NK-92 (cell line): ENCODE data around the gene ZNF467.

Experiments used
- DNase-seq: peaks from one replicate; lab custom pipeline; 2025; ENCODE audit not compliant: unreplicated experiment; lab: John Stamatoyannopoulos, UW

ZNF467 gene

GRCh38 chr7:149773446-149774236, at the start of gene ZNF467:
TSS of gene ZNF467 (minus strand) at chr7:149773588. CDS start at chr7:149771032, 2,556 bp downstream.
- no peak for DNase-seq

DNA sequence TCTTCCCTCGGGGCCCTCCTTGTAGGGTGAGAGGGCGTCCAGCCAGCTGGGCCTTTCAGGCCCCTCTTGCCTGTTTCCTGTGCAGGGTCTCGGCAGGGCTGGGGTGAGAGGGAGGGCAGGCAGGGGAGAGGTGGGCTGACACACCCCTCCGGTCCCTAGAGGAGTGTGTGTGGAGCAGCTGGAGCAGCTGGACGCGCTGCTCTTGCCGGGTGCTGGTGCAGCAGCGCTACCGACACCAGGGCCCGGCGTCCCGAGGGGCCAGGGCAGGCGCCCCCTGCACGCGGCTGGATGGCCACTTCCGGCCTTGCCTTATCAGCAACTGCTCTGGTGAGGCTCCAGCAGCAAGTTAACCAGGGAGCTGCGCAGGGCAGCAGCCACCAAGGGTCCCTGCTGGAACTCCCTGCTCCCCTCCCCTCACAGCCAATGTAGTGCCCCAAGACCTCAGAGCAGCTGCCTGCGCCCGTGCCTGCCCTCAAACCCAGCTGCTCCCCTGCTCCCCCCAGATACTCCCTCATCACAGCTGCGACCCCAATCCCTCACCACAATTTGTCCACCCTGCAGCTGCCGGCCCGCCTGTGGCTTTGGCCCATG, 49.1 kb upstream of the ZNF467 start:
- no peak for DNase-seq

DNA sequence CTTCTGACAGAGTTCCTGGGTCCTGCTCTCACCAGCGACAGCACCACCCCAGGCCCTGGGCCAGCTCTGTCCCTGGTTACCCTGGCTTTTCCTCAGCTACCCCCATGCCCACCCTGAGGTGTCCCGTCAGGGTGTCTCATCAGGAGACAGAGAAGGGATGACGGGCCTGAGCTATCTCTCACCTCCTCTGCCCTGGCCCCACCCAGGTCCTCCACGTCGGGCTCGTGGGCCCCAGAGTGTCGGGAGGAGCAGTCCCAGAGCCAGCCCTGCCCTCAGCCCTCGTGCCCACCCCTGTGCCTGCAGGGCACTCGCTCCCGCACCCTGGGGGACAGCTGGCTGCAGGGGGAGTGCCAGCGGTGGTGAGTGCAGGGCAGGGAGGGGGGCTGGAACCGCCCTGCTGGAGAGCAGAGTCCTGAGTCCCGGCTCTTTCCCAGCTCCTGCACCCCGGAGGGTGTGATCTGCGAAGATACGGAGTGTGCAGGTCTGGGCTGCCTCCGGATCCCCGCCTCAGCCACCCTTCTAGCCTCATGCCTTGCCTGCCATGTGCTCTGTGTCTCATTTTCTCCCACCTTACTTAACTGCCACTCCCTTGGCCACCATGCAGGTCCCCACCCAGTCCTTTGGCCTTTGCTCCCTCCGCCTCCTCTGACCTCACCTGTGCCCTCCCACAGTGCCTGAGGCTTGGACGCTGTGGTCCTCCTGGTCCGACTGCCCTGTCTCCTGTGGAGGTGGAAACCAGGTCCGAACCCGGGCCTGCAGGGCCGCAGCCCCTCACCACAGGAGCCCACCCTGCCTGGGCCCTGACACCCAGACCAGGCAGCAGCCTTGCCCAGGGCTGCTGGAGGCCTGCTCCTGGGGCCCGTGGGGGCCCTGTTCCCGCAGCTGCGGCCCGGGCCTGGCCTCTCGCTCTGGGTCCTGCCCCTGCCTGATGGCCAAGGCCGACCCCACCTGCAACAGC, 48.1 kb upstream of the ZNF467 start:
- no peak for DNase-seq

DNA sequence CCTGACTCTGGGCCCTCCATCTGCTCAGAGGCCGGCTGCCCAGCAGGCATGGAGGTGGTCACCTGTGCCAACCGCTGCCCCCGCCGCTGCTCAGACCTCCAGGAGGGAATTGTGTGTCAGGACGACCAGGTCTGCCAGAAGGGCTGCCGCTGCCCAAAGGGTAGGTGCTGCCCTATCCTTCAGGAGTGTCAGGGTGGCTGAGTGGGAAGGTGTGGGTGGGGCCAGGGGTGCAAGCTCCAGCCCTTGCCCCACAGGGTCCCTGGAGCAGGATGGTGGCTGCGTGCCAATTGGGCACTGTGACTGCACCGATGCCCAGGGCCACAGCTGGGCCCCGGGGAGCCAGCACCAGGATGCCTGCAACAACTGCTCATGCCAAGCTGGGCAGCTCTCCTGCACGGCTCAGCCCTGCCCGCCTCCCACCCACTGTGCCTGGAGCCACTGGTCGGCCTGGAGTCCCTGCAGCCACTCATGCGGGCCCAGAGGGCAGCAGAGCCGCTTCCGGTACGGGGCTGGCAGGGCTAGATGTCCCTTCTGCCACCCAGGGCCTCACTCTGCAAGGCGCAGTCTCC, 47.3 kb upstream of the ZNF467 start:
- DNase-seq, result no peak

- DNase-seq, result no peak
These were observed 46.6 kb upstream of the ZNF467 start for GRCh38 chr7:149819961-149820340.

DNA sequence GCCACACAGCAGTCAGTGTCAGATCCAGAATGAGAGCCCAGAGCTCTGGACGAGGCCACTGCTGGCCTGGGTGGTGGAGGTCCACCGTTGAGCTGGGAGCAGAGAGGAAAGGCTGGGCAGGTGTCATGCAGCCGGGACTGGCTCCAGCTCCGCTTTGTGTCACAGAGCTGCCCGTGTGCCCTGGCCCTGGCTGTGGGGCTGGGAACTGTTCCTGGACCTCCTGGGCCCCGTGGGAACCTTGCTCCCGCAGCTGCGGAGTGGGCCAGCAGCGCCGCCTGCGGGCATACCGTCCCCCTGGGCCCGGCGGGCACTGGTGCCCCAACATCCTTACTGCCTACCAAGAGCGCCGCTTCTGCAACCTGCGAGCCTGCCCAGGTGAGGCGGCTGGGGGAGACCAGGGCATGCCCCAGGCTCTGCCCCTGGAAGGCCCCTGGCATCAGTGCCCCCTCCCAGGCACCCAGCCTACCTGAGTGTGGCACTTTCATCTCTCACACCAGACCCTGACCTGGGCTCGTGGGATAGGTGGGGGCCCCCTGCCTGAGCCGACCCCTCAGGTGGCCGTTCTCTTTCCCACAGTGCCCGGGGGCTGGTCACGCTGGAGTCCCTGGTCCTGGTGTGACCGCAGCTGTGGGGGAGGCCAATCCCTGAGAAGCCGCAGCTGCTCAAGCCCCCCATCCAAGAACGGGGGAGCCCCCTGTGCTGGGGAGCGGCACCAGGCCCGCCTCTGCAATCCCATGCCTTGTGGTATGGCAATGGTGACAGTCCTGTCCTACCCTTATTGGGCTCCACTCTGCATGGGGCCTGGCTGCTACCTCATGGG, 46.0 kb upstream of the ZNF467 start:
- DNase-seq, result no peak

DNA sequence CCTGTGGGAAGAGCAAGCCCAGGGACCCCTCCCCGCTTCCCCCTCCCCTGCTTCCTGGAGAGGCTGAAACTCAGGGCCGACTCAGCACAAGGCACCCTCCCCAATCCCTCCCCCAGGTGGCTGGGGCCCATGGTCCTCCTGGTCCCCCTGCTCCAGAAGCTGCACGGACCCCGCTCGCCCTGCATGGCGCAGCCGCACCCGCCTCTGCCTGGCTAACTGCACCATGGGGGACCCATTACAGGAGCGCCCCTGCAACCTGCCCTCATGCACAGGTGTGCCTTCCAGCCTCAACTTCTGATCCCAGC, 45.1 kb upstream of the ZNF467 start:
- no peak for DNase-seq

DNA sequence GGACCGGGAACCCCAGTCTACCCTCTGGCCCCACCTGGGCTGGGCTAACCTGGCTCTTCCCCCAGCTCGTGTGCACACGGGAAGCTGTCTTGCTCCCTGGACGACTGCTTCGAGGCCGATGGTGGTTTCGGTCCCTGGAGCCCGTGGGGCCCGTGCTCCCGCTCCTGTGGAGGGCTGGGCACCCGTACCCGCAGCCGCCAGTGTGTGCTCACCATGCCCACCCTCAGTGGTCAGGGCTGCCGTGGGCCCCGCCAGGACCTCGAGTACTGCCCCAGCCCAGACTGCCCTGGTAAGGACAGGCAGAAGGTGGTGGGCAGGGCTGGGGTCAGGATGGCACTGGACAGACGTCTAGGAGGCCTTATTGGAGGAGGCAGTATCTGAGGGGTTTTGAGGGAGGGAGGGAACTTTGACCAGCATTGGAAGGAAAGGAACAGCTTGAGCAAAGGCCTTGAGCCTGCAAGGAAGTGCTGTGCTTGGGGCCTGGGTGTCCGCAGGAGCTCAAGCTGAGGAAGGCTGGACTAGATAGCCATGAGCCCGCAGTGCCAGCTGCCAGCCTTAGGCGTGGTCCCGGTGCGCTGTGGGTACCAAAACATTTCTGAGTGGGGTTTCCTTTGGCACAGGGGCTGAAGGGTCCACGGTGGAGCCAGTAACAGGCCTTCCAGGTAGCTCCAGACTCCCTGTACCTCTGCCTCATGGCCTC, 44.6 kb upstream of the ZNF467 start:
- no peak for DNase-seq

- no peak for DNase-seq
These were observed 43.9 kb upstream of the ZNF467 start for GRCh38 chr7:149817301-149817771.

- DNase-seq, result no peak
These were observed 43.4 kb upstream of the ZNF467 start for GRCh38 chr7:149816794-149817193.

DNA sequence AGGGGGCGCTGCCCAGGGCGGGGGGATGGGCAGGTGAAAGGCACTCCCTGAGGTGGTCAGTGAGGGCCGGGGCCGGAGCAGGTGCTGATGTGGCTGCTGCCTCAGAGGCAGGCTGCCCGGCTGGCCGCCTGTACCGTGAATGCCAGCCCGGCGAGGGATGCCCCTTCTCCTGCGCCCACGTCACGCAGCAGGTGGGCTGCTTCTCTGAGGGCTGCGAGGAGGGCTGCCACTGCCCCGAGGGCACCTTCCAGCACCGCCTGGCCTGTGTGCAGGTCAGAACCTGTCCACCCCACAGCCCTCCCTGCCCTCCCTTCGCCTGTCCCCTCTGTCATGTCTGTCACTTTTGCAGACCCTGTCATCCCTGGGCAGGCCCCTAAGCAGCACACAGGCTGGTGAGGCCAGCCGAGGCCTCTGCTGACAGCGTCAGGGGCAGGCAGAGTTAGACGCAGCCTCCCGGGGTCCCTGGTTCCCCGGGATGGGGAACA, 42.9 kb upstream of the ZNF467 start:
- no peak for DNase-seq

DNA sequence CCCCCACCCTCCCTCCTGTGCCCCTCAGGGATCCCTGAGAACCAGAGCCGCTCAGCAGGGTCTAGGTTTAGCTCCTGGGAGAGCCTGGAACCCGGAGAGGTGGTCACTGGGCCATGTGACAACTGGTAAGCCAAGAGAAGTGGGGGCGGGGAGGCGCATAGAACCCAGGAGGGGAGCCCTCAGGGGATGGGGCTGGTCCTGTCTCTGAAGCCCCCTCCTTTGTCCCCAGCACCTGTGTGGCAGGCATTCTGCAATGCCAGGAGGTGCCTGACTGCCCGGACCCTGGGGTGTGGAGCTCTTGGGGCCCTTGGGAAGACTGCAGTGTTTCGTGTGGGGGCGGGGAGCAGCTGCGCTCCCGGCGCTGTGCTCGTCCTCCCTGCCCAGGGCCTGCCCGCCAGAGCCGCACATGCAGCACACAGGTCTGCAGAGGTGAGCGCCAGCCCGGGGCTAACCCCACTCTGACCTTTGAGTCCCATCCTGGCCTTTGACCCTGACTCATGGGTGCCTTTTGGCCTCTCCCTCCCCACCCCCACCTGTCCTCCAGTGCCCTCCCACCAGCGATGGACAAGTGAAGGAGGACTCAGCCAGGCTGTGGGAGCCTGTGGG, 42.4 kb upstream of the ZNF467 start:
- DNase-seq, result no peak

GRCh38 chr7:149815121-149815520, 41.7 kb upstream of the ZNF467 start:
- no peak for DNase-seq

DNA sequence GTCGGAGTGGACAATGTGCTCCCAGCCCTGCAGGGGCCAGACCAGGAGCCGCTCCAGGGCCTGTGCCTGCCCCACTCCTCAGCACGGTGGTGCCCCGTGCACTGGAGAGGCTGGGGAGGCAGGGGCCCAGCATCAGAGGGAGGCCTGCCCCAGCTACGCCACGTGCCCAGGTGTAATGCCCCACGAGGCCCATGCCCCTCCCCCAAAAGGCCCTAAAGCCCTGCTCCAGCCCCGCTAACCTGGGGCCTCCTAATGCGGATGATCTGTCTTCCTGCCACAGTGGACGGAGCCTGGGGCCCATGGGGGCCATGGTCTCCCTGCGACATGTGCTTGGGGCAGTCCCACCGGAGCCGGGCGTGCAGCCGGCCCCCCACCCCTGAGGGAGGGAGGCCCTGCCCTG, 41.1 kb upstream of the ZNF467 start:
- DNase-seq, result no peak

GRCh38 chr7:149813254-149814035, 40.1 kb upstream of the ZNF467 start:
- DNase-seq, result no peak

- DNase-seq, result no peak
These were observed 38.6 kb upstream of the ZNF467 start for GRCh38 chr7:149811831-149812490.

- no peak for DNase-seq
These were observed 37.8 kb upstream of the ZNF467 start for GRCh38 chr7:149811221-149811620.

- no peak for DNase-seq
These were observed 35.8 kb upstream of the ZNF467 start for GRCh38 chr7:149809215-149809614.
